HG02852 (cell line): ENCODE measurements around the gene IDH3G.
"Not testable (repeated sequence)": the region's sequence is repeated elsewhere in the genome, so short reads cannot be mapped to it uniquely, and the experiment has no call there.

Experiments used
- ATAC-seq: cut with Tn5 transposase; IDR thresholded peaks from one replicate; pipeline ENCODE4 v1.9.1; 2021; ENCODE audit warnings: mild to moderate bottlenecking, moderate library complexity; ENCODE audit not compliant: unreplicated experiment

Gene IDH3G

DNA sequence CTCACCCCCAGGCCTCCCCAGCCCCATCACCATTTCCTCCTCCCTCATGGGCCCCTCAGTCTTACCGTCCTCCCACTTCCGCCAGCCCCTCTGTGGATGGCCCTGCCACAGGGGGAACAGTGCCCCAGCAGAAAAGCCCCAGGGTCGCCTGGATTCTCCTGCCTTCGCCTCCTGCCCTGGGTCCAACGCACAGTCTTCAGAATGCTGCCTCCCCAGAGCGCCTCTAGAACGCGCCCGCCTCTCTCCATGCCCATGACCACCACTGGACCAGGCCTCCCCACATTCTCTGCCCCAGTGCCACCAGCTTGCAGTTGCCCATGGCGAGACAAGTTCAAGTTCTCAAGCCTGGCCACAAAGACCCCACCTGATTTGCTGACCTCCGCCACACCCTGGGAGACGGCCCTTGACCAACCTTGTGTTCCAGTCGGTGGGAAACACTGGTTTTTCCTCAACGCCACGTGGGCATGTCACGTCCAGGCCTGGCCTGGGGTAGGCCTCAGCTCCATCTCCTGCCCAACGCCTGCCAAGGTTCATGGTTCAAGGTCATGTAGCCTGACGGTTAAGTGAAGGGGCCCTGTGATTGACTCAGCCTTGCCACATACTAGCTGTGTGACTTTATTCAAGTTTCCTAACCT is 30.8 kb downstream of the IDH3G start:
- ATAC-seq = no peak

DNA sequence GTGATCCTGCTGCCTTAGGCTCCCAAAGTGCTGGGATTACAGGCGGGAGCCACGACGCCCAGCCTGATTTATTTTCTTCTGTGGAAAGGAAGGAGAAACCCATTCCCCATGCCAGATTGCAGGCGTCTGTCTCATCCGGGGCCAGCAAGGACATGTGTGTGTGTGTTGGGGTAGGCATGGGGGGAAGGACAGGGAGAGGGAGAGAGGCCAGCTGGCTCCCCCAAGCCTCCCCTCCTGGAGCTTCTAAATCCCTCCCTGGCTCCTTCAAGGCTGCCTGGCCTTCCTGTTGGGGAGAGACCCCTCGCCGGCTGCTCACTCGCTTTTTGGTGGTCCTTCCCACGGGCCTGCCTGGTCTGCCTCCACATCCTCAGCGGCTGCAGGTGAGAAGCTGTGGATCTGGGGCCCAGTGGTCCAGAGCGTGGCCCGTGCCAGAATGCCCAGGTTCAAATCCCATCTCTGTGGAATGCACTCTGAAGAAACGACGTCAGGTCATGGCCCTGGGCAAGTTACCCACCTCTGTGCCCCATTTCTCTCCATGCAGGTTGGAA is 31.5 kb downstream of the IDH3G start:
- ATAC-seq = no peak

DNA sequence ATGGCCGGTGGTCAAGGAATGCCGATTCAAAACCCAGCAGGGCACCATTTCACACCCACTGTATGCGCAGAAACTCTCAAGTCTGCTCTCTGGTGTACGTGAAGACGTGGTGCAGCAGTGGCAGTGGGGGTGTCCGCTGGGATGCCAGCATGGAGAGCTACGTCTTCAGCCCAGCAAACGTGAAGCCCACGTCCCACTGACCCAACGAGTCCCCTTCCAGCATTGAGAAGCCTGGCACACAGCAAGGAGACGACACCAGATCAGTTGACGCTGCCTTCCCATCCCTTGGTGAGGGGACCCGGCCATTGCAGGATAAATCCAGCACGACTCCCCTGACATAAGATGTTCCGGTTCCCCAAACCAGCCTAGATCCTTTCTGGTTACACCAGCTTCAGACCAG is 32.3 kb downstream of the IDH3G start:
- ATAC-seq = no peak

DNA sequence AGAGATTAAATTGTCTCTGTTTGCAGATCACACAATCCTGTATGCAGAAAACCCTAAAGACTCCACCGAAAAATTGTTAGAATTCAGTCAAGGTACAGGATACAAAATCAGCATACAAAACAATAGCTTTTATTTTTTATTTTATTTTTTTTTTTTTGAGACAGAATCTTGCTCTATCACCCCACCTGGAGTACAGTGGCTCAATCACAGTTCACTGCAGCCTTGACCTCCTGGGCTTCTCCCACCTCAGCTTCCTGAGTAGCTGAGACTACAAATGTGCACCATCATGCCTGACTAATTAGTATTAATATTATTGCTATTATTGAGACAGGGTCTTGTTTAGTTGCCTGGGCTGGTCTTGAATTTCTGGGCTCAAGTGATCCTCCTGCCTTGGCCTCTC is 39.0 kb downstream of the IDH3G start:
- ATAC-seq = no peak

DNA sequence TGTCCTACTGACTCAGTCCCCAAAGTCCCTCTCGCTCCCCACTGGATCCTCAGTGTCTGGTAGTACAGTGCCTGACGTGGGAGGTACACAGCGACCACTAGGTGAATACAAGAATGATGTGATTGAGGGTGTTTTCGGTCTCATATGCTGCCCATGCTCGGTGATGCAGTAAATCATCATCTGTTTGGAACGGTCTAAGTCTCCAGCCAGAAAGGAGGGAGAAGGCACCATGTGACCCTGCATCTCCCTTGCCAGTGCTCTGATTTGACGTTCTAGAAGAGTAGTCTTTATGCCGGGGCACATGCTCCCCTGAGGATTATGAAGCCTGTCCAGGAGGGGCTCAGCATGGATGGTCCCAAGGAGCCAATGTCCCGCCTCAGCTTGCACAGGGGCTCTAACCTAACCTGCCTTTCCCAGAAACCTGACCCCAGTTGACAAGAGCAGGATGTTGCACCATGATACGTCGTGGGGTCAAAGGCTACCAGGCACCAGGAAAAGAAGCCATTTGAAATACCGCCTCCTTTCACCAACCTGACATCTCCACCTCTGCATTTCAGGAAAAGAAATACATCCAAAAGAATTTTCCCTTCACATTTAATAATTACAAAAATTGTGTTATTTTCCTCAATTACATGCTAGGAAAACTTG is 43.9 kb downstream of the IDH3G start:
- ATAC-seq = no peak

DNA sequence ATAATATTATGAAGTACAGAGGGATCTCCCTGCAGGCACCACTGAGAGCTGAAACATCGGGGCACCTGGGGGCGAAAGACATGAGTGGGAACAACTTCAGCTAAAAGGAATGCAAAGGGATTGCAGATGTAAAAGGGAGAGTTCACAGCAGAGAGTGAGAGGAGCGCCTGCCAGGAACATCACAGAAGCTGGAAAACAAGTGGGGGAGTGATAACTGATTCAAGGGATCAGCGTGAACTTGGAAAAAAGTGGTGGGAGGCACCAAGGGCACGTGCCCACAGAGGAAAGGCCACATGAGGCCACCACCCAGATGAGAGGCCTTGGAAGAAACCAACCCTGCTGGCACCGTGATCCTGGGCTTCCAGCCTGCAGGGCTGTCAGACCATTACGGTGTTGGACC is 45.2 kb downstream of the IDH3G start:
- not testable (repeated sequence) for ATAC-seq

DNA sequence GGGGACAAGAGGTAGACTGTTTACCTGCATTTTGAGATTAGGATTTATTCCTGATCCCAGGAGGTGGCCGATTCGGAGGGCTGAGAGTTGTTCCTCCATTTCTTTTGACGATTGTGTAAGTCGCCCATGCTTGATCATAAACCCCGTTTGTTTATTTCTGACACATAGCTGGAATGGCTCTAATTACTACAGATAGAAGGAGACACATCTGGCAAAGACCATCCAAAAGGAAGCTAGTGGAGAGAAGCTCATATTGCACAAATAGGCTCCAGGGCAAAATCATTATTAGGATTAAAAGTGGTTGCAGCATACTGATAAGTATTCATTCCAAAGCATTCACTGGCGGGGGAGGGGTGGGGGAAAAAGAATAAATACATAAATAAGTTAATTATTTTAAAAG is 47.2 kb downstream of the IDH3G start:
- not testable (repeated sequence) for ATAC-seq

DNA sequence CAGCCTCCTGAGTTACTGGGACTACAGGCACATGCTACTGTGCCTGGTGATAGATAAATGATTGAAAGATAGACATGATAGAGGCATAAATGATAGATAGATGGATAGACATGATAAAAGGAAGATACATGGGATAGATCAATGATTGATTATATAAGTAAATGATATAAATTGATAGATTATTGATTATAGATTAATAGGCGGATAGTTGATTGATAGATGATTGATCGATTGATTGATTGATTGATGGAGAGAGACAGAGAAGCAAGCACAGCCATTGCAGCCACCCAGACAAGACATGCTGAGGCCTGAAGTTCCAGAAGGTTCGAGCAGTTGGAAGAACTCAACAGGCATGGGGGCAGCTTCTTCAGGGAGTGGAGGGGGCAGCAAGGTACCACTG is 47.8 kb downstream of the IDH3G start:
- no peak for ATAC-seq

DNA sequence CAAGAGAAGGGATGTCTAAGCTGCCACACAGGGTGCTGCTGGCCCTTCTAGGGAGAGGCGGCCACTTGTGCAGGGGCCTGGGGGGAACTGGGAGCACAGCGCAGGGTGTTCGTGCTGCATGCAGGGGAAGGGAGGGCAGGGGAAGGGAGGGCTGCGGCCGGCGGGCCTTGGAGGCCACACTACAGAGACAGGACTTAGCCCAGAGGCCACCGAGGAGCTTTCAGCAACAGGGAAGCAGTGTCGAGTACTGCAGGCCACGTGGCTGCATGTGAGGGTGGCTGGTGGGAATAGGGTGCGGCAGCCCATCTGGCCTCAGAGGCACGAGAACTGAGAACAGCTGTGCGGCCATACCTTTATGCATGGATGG is 49.1 kb downstream of the IDH3G start:
- not testable (repeated sequence) for ATAC-seq

DNA sequence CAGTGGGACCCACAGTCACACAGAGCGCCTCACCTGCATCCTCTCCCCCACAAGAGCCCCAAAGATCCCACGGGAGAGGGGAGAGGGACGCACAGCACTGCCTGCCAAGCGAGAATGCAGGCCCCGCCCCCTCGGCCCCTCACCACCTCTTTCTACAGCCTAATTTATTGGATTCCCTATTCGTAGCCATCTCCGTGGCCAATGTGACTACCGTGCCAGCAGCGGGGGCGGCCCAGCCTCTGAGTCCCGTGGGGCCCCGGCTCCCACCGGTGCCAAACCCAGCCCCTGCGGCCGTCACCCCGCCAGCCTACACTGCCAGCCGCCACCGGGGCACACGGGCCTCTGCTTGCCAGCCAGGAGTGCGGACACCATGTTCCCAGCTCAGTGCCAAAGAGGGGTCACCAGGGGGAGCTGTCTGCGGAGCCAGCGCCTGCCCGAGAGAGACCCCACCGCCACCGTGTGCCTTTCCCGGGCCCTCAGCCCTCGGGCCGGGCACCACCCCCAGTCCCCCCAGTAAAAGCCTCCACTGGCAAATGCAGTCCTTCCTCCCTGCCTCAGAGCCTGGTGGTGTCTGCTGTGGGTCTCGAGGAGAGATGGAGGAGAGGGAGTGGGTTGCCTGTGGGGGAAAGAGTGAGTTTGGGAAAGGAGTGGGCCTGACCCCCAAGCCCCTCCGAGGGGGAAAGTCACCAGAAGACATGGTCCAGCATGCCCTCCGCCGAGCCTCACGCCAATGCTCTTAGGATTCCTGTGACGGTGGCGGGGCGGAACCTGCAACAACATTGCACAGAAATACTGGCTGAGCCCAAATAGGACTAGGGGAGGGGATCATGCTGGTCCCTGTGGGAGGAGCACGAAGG is 49.7 kb downstream of the IDH3G start:
- no peak for ATAC-seq

DNA sequence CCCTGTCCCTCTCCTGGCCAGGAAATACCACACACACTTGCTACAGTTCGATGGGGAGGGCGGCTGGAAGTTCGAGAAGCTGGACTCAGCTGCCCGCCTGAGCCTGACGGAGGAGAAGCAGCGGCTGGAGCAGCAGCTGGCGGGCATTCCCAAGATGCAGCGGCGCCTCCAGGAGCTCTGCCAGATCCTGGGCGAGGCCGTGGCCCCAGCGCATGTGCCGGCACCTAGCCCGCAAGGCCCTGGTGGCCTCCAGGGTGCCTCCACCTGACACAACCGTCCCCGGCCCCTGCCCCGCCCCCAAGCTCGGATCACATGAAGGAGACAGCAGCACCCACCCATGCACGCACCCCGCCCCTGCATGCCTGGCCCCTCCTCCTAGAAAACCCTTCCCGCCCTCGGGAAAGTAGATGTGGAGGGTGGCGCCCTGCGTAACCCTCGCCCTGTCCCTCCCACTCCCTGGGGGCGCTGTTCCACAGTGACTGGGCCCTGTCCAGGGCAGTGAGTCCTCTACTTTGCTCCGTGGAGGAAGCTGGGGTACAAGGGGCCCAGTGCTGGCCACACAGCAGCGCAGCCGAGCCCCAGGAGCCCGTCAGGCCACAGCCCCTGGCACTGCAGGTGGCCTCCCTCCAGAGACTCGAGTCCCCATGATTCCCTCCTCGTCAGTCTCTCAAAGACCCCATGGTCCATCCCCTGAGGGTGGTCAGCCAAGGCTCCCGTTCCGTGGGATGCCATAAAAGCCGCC is 50.5 kb downstream of the IDH3G start:
- ATAC-seq = not testable (repeated sequence)

DNA sequence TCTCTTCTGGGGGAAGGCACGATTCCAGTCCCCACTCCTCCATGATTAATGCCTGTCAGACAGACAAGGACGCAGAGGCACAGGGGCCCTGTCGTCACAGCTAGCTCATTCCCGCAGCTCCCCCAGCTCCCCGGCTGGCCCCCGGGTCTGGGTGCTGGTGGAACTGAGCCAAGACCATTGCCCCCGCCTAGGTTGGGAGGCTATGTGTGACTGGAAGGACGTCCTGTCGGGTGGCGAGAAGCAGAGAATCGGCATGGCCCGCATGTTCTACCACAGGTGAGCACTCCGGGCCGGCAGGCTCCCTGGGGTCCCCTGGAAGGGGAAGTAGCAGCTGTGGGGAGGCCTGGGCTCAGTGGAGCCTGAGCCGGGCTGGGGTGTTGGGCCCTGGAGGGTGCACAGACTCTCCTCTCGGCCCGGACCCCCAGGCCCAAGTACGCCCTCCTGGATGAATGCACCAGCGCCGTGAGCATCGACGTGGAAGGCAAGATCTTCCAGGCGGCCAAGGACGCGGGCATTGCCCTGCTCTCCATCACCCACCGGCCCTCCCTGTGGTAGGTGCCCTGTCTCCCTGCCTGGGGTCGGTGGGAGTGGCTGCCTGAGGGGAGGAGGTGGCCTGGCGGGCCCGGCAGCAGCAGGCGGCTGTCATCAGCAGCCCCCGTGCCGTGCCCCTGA is 51.2 kb downstream of the IDH3G start:
- not testable (repeated sequence) for ATAC-seq

DNA sequence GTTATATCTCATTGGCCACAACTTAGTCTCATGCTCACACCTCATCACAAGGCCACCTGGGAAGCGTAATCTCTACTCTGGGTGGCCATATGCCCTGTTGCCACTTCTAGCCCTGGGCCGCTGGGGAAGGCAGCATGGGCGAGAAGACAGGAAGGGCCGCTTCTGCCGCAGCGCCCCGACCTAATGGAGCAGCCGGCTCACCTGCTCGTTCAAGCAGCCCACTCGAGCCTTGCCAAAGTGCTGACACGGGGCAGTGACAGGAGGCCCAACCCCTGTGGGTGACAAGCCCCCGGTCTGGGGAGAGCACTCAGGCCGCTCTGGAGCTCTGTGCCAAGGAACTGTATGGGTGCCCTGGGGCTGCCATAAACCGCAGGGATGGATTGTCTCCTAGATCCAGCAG is 52.1 kb downstream of the IDH3G start:
- ATAC-seq = not testable (repeated sequence)

DNA sequence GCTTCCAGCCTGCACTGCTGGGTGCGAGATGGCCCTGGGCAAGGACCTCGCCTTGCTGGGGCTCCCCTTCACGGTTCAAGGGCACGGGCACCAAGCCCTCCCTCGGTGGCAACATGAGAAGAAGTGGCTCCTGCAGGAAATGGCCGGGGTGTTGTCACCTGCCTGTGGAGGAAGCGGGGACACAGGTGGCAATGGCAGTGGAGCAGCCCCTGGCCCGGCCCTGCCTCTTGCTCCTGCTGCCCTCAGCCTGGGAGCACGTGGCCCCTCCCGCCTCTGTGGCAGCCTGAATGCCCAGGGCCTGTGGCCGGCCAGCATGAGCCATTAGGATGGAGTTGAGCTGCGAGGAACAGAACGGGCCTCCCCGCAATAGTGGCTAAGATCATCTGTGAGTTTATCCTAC is 52.7 kb downstream of the IDH3G start:
- ATAC-seq = no peak

DNA sequence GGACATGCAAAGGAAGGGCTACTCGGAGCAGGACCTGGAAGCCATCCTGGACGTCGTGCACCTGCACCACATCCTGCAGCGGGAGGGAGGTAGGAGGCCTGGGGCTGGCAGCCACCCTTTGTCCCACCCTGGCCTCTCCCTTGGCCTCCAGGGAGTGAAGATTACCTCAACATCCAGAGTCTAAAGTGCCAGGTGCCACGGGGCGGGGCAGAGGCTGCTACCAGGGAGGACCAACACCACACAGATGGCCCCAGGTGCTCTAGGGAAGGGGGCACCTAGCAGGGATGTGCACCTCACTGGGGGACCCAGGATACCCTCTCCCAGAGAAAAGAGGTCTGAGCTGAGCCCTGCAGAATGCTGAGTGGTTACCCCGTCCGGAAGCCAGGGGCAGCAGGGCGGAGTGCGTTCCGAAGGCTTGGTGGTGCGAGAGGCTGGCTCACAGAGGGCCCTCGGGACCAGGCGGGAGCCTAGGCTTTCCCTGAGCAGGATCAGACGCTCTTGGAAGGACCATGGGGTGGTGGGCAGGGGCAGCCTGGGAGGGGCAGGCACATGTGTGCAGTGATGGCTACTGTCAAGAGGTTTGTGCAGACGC is 53.4 kb downstream of the IDH3G start:
- no peak for ATAC-seq

DNA sequence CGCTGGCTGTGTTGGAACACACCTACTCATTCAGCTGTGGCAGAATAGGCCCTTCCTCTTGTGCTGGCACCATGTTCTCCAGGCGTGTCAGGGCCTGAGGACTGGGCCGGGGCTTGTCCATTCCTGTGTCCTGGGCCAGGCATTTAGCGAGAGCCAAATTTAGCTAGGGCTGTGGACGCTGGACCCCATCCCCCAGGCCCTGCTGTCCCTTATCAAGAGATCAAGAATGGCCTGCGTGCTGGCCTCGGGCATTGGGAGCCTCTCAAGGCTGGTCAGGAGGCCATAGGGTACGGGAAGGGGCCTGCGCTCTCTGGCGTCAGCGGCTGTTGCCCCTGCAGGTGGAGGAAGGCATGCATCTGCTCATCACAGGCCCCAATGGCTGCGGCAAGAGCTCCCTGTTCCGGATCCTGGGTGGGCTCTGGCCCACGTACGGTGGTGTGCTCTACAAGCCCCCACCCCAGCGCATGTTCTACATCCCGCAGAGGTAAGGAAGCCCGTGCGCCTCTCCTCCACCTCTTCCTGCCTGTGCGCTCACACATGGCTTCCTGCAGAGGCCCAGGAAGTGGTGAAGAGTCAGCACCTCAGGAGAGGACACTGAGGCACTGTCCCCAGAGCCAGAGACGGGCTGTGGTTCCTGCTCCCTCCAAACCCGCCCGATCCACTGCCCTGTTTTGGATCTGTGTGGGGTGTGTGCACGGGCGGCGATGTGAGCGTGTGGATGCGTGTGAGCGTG is 54.3 kb downstream of the IDH3G start:
- ATAC-seq = no peak

DNA sequence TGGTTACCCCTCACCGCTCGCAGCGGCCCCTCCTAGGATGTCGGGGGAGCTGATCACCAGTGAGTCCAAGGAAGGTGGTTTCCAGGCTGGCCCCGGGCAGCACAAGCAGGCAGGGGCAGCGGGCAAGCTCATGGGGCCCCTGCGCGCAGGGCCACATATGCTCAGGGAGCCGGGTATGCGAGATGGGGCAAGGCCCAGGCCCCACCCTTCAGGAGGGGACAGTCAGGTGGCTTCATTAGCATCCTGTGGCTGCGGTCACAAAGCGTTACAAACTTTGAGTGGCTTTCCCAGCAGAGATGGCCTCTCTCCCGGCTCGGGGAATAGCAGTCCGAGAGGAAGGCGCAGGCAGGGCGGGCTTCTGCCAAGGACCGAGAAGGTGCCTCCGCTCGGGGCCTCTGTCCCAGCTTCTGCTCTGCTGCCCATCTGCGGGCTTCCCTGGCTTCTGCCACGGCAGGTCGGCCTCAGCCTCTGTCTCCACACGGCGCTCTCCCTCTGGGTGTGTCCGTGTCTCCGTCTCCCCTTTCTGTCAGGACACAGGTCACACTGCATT is 56.0 kb downstream of the IDH3G start:
- no peak for ATAC-seq

DNA sequence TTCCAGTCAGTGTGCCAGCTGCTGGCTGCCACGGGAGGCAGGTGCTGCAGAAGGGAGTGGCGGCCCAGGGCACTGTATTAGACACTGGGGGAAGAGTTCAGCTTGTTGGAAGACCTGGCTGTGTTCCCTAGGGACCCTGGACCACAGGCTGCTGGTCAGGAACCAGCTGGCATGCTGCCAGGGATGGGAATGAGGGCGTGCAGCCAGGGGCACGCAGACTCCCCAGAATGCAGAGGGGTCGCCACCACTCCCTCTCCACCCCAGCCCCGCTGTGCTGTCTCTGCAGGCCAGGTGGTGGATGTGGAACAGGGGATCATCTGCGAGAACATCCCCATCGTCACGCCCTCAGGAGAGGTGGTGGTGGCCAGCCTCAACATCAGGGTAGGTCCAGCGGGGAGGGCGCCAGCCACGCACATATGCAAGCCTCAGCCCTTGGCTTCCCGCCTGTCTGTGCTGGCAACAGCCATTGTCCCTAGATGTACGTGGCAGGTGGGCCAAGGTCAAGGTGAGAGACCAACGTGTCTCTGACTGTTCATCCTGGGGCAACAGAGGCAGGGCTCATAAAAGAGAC is 57.2 kb downstream of the IDH3G start:
- ATAC-seq = no peak
